H1 (cell line): Measurements from ENCODE around the gene MAGIX. TPM values are rescaled to one million over a fixed set of nuclear protein-coding genes. Genes with fewer than 3 reads are reported as not detected.

Experiments used
- CTCF ChIA-PET: fragments of 300-600 bp; sonication (Branson Sonifier 250); formaldehyde crosslinking; loops from one replicate; lab custom pipeline; 2021; ENCODE audit not compliant: partially characterized antibody; lab: Charles Lee
- POLR2A ChIA-PET: fragments of 300-600 bp; sonication (Branson Sonifier 250); formaldehyde crosslinking; loops from one replicate; lab custom pipeline; 2021; ENCODE audit warnings: inconsistent platforms; ENCODE audit not compliant: partially characterized antibody; lab: Charles Lee
- DNase-seq, 2 experiments: peaks; one replicate each; pipeline versions ENCODE4 v3.0.0 to v3.0.0-alpha.2; 2010 to 2022; ENCODE audit warnings: low spot score in 2 of 2, low read depth in 1 of 2, mixed read lengths in 1 of 2
- FAIRE-seq: peaks from 2 replicates; lab custom pipeline; 2011; peaks lifted over from hg19 to GRCh38; lab: Jason Lieb, UNC
- H2AFZ ChIP-seq: 2 replicates; pipeline ENCODE4 v1.8.1; 2012; ENCODE audit warnings: low read length, inconsistent platforms
- H2AK5ac ChIP-seq: 2 replicates; pipeline ENCODE4 v1.6.1; 2013; ENCODE audit warnings: low read depth, low read length
- H2BK120ac ChIP-seq: replicated peaks from 2 replicates; pipeline ENCODE3; 2013; ENCODE audit warnings: low read depth, low read length, inconsistent platforms
- H2BK12ac ChIP-seq: 2 replicates; pipeline ENCODE4 v1.6.1; 2013; ENCODE audit warnings: low read depth, low read length
- H2BK15ac ChIP-seq: 2 replicates; pipeline ENCODE4 v1.6.1; 2013; ENCODE audit warnings: low read length
- H2BK20ac ChIP-seq: 2 replicates; pipeline ENCODE4 v1.6.1; 2013; ENCODE audit warnings: low read length
- H2BK5ac ChIP-seq: 2 replicates; pipeline ENCODE4 v1.6.1; 2013; ENCODE audit warnings: low read depth, low read length
- H3K14ac ChIP-seq: 2 replicates; pipeline ENCODE4 v1.6.1; 2013; ENCODE audit warnings: inconsistent platforms; ENCODE audit not compliant: insufficient read length
- H3K18ac ChIP-seq: 2 replicates; pipeline ENCODE4 v1.6.1; 2013; ENCODE audit warnings: low read length; ENCODE audit errors: extremely low read depth
- H3K23ac ChIP-seq: 2 replicates; pipeline ENCODE4 v1.6.1; 2013; ENCODE audit warnings: inconsistent platforms; ENCODE audit not compliant: insufficient read length
- H3K23me2 ChIP-seq: 2 replicates; pipeline ENCODE4 v1.6.1; 2013; ENCODE audit warnings: low read depth, low read length
- H3K27ac ChIP-seq: 2 replicates; pipeline ENCODE4 v1.6.1; 2011; ENCODE audit warnings: low read depth, low read length, inconsistent platforms
- H3K27me3 ChIP-seq, 4 experiments: replicated peaks in 1 of 4; 1 replicate in 1 of 4; 2 replicates in 3 of 4; pipeline versions ENCODE4 v1.6.1 to v1.8.1; 2011 to 2013; ENCODE audit warnings: low read length in 3 of 4, mild to moderate bottlenecking in 3 of 4, inconsistent platforms in 2 of 4, mixed read lengths in 2 of 4, moderate library complexity in 1 of 4; ENCODE audit not compliant: control insufficient read depth in 3 of 4, insufficient read depth in 3 of 4; ENCODE audit errors: extremely low read depth in 1 of 4
- H3K36me3 ChIP-seq, 4 experiments: 2 replicates each; pipeline versions ENCODE4 v1.6.1 to v1.8.1; 2011 to 2013; ENCODE audit warnings: mild to moderate bottlenecking in 4 of 4, low read length in 3 of 4, moderate library complexity in 2 of 4, control low read depth in 1 of 4, inconsistent platforms in 1 of 4; ENCODE audit not compliant: insufficient read depth in 4 of 4, control insufficient read depth in 2 of 4
- H3K4ac ChIP-seq: replicated peaks from 2 replicates; pipeline ENCODE3; 2013; ENCODE audit warnings: low read length, low read depth, mixed read lengths, inconsistent platforms; ENCODE audit not compliant: insufficient read length
- H3K4me1 ChIP-seq, 4 experiments: replicated peaks in 1 of 4; 1 replicate in 1 of 4; 2 replicates in 3 of 4; pipeline versions ENCODE4 v1.6.1 to v1.8.1; 2011 to 2013; ENCODE audit warnings: low read length in 3 of 4, inconsistent platforms in 2 of 4, mixed read lengths in 1 of 4; ENCODE audit not compliant: insufficient read depth in 4 of 4, control insufficient read depth in 3 of 4
- H3K4me2 ChIP-seq, 2 experiments: 2 replicates each; pipeline versions ENCODE4 v1.6.1 to v1.8.1; 2011 to 2013; ENCODE audit warnings: low read depth in 2 of 2, low read length in 2 of 2, control low read depth in 1 of 2, inconsistent platforms in 1 of 2, mild to moderate bottlenecking in 1 of 2; ENCODE audit not compliant: insufficient read depth in 1 of 2
- H3K4me3 ChIP-seq, 4 experiments: fragments of 200-600, 300-600 bp in 1 of 4; sonication (generic), shearing (Covaris generic), sonication (Bioruptor Twin) in 1 of 4; 2 replicates each; pipeline versions ENCODE4 v1.5.1 to v1.8.1; 2011 to 2016; ENCODE audit warnings: low read length in 4 of 4, low read depth in 3 of 4, control low read depth in 2 of 4, inconsistent platforms in 2 of 4, mild to moderate bottlenecking in 2 of 4, mixed read lengths in 1 of 4, moderate library complexity in 1 of 4; ENCODE audit not compliant: insufficient read depth in 2 of 4; ENCODE audit errors: extremely low read depth in 1 of 4
- H3K56ac ChIP-seq: replicated peaks from 2 replicates; pipeline ENCODE3; 2013; ENCODE audit warnings: low read depth, mild to moderate bottlenecking, mixed read lengths, low read length, inconsistent platforms; ENCODE audit not compliant: insufficient read length
- H3K79me1 ChIP-seq: 2 replicates; pipeline ENCODE4 v1.6.1; 2013; ENCODE audit warnings: low read depth, low read length, control low read depth
- H3K79me2 ChIP-seq, 2 experiments: 2 replicates each; pipeline versions ENCODE4 v1.6.1 to v1.8.1; 2012 to 2013; ENCODE audit warnings: low read length in 2 of 2, mild to moderate bottlenecking in 2 of 2, inconsistent platforms in 1 of 2; ENCODE audit not compliant: insufficient read depth in 2 of 2, control insufficient read depth in 1 of 2
- H3K9ac ChIP-seq, 4 experiments: replicated peaks in 1 of 4; 1 replicate in 1 of 4; 2 replicates in 3 of 4; pipeline versions ENCODE4 v1.6.1 to v1.8.1; 2011 to 2013; ENCODE audit warnings: low read depth in 3 of 4, low read length in 3 of 4, control low read depth in 2 of 4, mild to moderate bottlenecking in 2 of 4, moderate library complexity in 2 of 4, inconsistent platforms in 1 of 4; ENCODE audit errors: extremely low read depth in 1 of 4
- H3K9me3 ChIP-seq, 2 experiments: 2 replicates each; pipeline versions ENCODE4 v1.6.1 to v1.8.1; 2012 to 2013; ENCODE audit warnings: mild to moderate bottlenecking in 2 of 2, moderate library complexity in 2 of 2, control low read depth in 1 of 2, inconsistent platforms in 1 of 2, low read depth in 1 of 2, low read length in 1 of 2, mixed read lengths in 1 of 2; ENCODE audit not compliant: insufficient read depth in 2 of 2
- H4K20me1 ChIP-seq, 2 experiments: replicated peaks in 1 of 2; 2 replicates each; pipeline versions ENCODE3 to v1.8.1; 2011 to 2013; ENCODE audit warnings: inconsistent platforms in 2 of 2, low read length in 2 of 2, mild to moderate bottlenecking in 1 of 2; ENCODE audit not compliant: insufficient read depth in 2 of 2, control insufficient read depth in 1 of 2
- H4K5ac ChIP-seq: 2 replicates; pipeline ENCODE4 v1.6.1; 2013; ENCODE audit warnings: low read length, low read depth, mixed read lengths, inconsistent platforms; ENCODE audit not compliant: insufficient read length
- H4K8ac ChIP-seq: 2 replicates; pipeline ENCODE4 v1.8.0; 2013; ENCODE audit warnings: mild to moderate bottlenecking, moderate library complexity, low read length, inconsistent platforms; ENCODE audit not compliant: insufficient read depth; ENCODE audit errors: extremely low read depth
- H4K91ac ChIP-seq: replicated peaks from 2 replicates; pipeline ENCODE3; 2013; ENCODE audit warnings: low read length, mixed read lengths, inconsistent platforms; ENCODE audit not compliant: insufficient read length
- BACH1 ChIP-seq: IDR thresholded peaks from 2 replicates; pipeline ENCODE4 v1.6.1; 2012; ENCODE audit warnings: low read length, improper control_type of control experiment
- CBX8 ChIP-seq: fragments of 300-800, 300-1000 bp; sonication (generic); IDR thresholded peaks from 2 replicates; pipeline ENCODE4 v1.7.1; 2016; ENCODE audit warnings: low read depth, low read length, borderline replicate concordance
- CEBPB ChIP-seq: IDR thresholded peaks from 2 replicates; pipeline ENCODE4 v1.6.1; 2012; ENCODE audit warnings: low read depth, low read length
- CHD2 ChIP-seq: IDR thresholded peaks from 2 replicates; pipeline ENCODE4 v1.6.1; 2012; ENCODE audit warnings: low read length, improper control_type of control experiment
- EGR1 ChIP-seq: IDR thresholded peaks from 2 replicates; pipeline ENCODE4 v1.6.1; 2011; ENCODE audit warnings: low read depth, low read length, borderline replicate concordance
- EP300 ChIP-seq, 2 experiments: IDR thresholded peaks; 1 replicate in 1 of 2; 2 replicates in 1 of 2; pipeline ENCODE4 v1.6.1; 2011 to 2012; ENCODE audit warnings: low read depth in 2 of 2, low read length in 2 of 2, mild to moderate bottlenecking in 2 of 2, borderline replicate concordance in 1 of 2, inconsistent platforms in 1 of 2, moderate library complexity in 1 of 2
- KDM1A ChIP-seq: fragments of 200-600, 300-600 bp; sonication (generic); IDR thresholded peaks from 2 replicates; pipeline ENCODE4 v1.7.1; 2016; ENCODE audit warnings: mild to moderate bottlenecking, low read length, borderline replicate concordance
- MAFK ChIP-seq: IDR thresholded peaks from 2 replicates; pipeline ENCODE4 v1.6.1; 2012; ENCODE audit warnings: low read depth, mild to moderate bottlenecking, improper control_type of control experiment, low read length
- POLR2AphosphoS5 ChIP-seq: IDR thresholded peaks from 2 replicates; pipeline ENCODE4 v1.6.1; 2011; ENCODE audit warnings: low read depth, low read length
- RAD21 ChIP-seq, 2 experiments: IDR thresholded peaks in 1 of 2; conservative IDR thresholded peaks in 1 of 2; 2 replicates each; pipeline ENCODE4 v1.6.1; 2011; ENCODE audit warnings: low read depth in 2 of 2, low read length in 2 of 2, improper control_type of control experiment in 1 of 2, inconsistent platforms in 1 of 2, mild to moderate bottlenecking in 1 of 2, moderate library complexity in 1 of 2
- RFX5 ChIP-seq: IDR thresholded peaks from 2 replicates; pipeline ENCODE4 v1.6.1; 2011; ENCODE audit warnings: low read depth, low read length, improper control_type of control experiment, borderline replicate concordance
- SP1 ChIP-seq: IDR thresholded peaks from 2 replicates; pipeline ENCODE4 v1.6.1; 2011; ENCODE audit warnings: low read depth, low read length
- YY1 ChIP-seq: IDR thresholded peaks from 2 replicates; pipeline ENCODE4 v1.6.1; 2011; ENCODE audit warnings: low read depth, mild to moderate bottlenecking, low read length
- WGBS, 2 experiments: shearing (Covaris generic) in 1 of 2; methylation state at CpG; one replicate each; pipeline versions ENCODE4 v1.1.6 to v1.1.7; 2013 to 2015; ENCODE audit warnings: low lambda C conversion rate in 2 of 2, mixed read lengths in 2 of 2, inconsistent platforms in 1 of 2, low coverage in 1 of 2, missing lambda C conversion rate in 1 of 2; ENCODE audit not compliant: insufficient replicate concordance in 2 of 2, insufficient coverage in 1 of 2, insufficient read length in 1 of 2; ENCODE audit errors: extremely low coverage in 1 of 2, missing lambda C conversion rate in 1 of 2; 5-methylcytosine and 5-hydroxymethylcytosine counted together
- polyA plus RNA-seq, 7 experiments: library from polyadenylated mRNA; depleted of rRNA in 3 of 7; stranded (reverse) in 5 of 7; unstranded in 2 of 7; fragments of >200 nt in 5 of 7; fragments of 200-250 nt in 2 of 7; gene quantifications; 1 replicate in 5 of 7; 2 replicates in 1 of 7; 4 replicates in 1 of 7; pipeline versions ENCODE4 v1.2.1 to v1.2.3, GENCODE V29; 2011 to 2013; ENCODE audit warnings: missing spikeins in 2 of 7, mixed read lengths in 2 of 7
- total RNA-seq: library from RNA; stranded (reverse); fragmentation: NEBNext Ultra II Directional; extraction: Animal tissue kit (Norgen Biotek cat#: 25700); gene quantifications from 2 replicates; pipeline ENCODE4 v1.2.1, GENCODE V29; 2021
- TF ChIP-seq, protein P1 (sequence below): IDR thresholded peaks from 2 replicates; pipeline ENCODE4 v1.6.1; 2011; ENCODE audit warnings: low read depth, mild to moderate bottlenecking, low read length; ENCODE audit not compliant: insufficient read depth

MAGIX gene
- total and polyA plus RNA-seq, 2 of the 8 experiments (the other 6 are each of a cell fraction or from before 2014, with no cell fraction given): 0.37 to 1.1 TPM

DNA sequence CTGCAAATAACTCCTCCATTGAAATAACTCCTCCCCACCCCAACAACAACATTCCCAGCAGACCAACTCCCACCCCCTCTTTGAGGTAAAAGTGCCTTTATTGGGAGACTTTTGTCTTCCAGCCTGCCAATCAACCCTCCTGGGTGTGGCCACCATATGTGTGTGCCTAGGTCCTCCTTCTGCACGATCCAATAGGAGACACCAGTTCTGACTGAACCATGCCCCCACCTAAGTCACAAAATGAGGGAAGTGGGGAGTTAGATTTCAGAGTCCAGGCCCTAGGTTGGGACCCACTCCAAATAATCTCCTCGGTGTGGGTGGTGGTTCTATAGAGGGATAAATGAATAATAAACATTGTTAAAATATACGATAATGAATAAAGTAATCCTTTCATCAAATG is 12.2 kb downstream of the MAGIX start:
- peak; percentile 79 for FAIRE-seq
- POLR2A ChIA-PET: interaction anchor here (1.2 kb wide), 1 partner anchor 59 kb away, joined by 3 read pairs; no protein-coding TSS in a partner anchor
- H3K4me1 ChIP-seq: no peaks in the 10 kb centered on the region
- no peak for TF ChIP-seq CBX8
- TF ChIP-seq MAFK: no peak
- TF ChIP-seq YY1: no peak
- TF ChIP-seq CEBPB: no peak
- no peak for TF ChIP-seq KDM1A
- TF ChIP-seq EP300 (IDR thresholded peaks at IDR 0.05; ENCODE audit: borderline replicate concordance in 1 of 2, low read depth in 2 of 2, low read length in 2 of 2): no peak
- TF ChIP-seq RFX5: no peak
- TF ChIP-seq CHD2: no peak
- TF ChIP-seq EGR1: no peak
- no peak for TF ChIP-seq POLR2AphosphoS5
- TF ChIP-seq, protein P1, sequence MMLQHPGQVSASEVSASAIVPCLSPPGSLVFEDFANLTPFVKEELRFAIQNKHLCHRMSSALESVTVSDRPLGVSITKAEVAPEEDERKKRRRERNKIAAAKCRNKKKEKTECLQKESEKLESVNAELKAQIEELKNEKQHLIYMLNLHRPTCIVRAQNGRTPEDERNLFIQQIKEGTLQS: no peak
- TF ChIP-seq SP1: no peak
- TF ChIP-seq BACH1: no peak
- no peak for TF ChIP-seq RAD21 (IDR thresholded peaks at IDR 0.05 in 1 of 2, conservative IDR thresholded peaks at IDR 0.05 in 1 of 2; ENCODE audit: low read depth in 2 of 2, low read length in 2 of 2)

More for the DNA sequence above, 12.2 kb downstream of the MAGIX start:
- Histone ChIP-seq H3K18ac (no peak overlapping the region), H2AFZ (no peak overlapping the region), H3K23ac (no peak overlapping the region), H3K4me2 (no peak overlapping the region), H3K9ac (no peak overlapping the region), H3K79me2 (no peaks in the 10 kb centered on the region), H3K9me3 (no peaks in the 10 kb centered on the region), H3K36me3 (peaks cover 0 to 12% (median 1%) of the 10 kb centered on the region in 4 experiments; a peak in 5 of 8 replicates), H4K5ac (no peak overlapping the region), H3K23me2 (peaks cover 5% of the 10 kb centered on the region; the same call in 1 of the 2 replicates), H3K14ac (no peak overlapping the region), H4K91ac (no peak overlapping the region), H3K79me1 (no peaks in the 10 kb centered on the region), H2BK20ac (no peak overlapping the region), H2BK12ac (no peak overlapping the region), H3K27ac (no peak overlapping the region), H4K20me1 (peaks cover 0 to 5% of the 10 kb centered on the region in 2 experiments), H3K56ac (no peak overlapping the region), H4K8ac (no peak overlapping the region), H2BK15ac (no peak overlapping the region), H2AK5ac (no peak overlapping the region), H3K4ac (no peak overlapping the region), H2BK5ac (no peak overlapping the region), H3K27me3 (peaks cover 0 to 8% (median 5%) of the 10 kb centered on the region in 4 experiments; a peak in 5 of 7 replicates), H2BK120ac (no peak overlapping the region), H3K4me3 (no peak overlapping the region)
- DNase-seq: no peak
- WGBS, 2 experiments: 90% methylated on average over 3 of the region's 3 CpGs; no CpG with 5 or more reads in 1 of the 2 experiments
- CTCF ChIA-PET: interaction anchor here (2.2 kb wide), 1 partner anchor 10 kb away, joined by 7 read pairs; no protein-coding TSS in a partner anchor
